Subcutaneous adipose tissue (tissue), 4 donors: Measurements from ENCODE around the gene EHD4. TPM values are rescaled to one million over a fixed set of nuclear protein-coding genes. Genes with fewer than 3 reads are reported as not detected.

Source experiments
- CTCF ChIP-seq: fragments of 450-650 bp; IDR thresholded peaks from one replicate; pipeline ENCODE4 v1.5.1; 2016; ENCODE audit warnings: low read depth, mild to moderate bottlenecking, control low read depth, antibody characterized with exemption, moderate library complexity
- total RNA-seq, 4 donors: library from RNA; depleted of rRNA; stranded (reverse); fragments of >200 nt; gene quantifications; one replicate each; pipeline ENCODE4 v1.1.0, GENCODE V29; 2016

EHD4 gene
- total RNA-seq, 4 donors from 2014 or later = 24.8 to 43.2 (median 33.0) TPM

GRCh38 chr15:42012928-42013482, 40.6 kb upstream of the EHD4 start:
- TF ChIP-seq CTCF = no peak

- TF ChIP-seq CTCF = no peak
Observed at GRCh38 chr15:42012241-42012640, 39.9 kb upstream of the EHD4 start.

- TF ChIP-seq CTCF = no peak
Observed at GRCh38 chr15:42011074-42011473, 38.7 kb upstream of the EHD4 start.

GRCh38 chr15:42010434-42010833, 38.1 kb upstream of the EHD4 start:
- TF ChIP-seq CTCF = no peak

- TF ChIP-seq CTCF = no peak
Observed at GRCh38 chr15:42009474-42009873, 37.1 kb upstream of the EHD4 start.

- no peak for TF ChIP-seq CTCF
Observed at GRCh38 chr15:42009022-42009421, 36.7 kb upstream of the EHD4 start.

GRCh38 chr15:42007386-42007785, 35.0 kb upstream of the EHD4 start:
- no peak for TF ChIP-seq CTCF

- TF ChIP-seq CTCF = no peak
Observed at GRCh38 chr15:42002333-42002732, 30.0 kb upstream of the EHD4 start.
